Activated CD4-positive, alpha-beta T cell treated with anti-CD3 and anti-CD28 coated beads, Interleukin-2, amount 50 U/mL, for 48 hours (primary cell): ENCODE results near the gene CHRM4.
A peak's percentile ranks its signal among the peaks of the same experiment; 100 is the strongest.

Experiments used
- DNase-seq, 2 experiments: peaks; one replicate each; pipeline ENCODE4 v3.0.0-alpha.2; 2020

The CHRM4 gene

DNA sequence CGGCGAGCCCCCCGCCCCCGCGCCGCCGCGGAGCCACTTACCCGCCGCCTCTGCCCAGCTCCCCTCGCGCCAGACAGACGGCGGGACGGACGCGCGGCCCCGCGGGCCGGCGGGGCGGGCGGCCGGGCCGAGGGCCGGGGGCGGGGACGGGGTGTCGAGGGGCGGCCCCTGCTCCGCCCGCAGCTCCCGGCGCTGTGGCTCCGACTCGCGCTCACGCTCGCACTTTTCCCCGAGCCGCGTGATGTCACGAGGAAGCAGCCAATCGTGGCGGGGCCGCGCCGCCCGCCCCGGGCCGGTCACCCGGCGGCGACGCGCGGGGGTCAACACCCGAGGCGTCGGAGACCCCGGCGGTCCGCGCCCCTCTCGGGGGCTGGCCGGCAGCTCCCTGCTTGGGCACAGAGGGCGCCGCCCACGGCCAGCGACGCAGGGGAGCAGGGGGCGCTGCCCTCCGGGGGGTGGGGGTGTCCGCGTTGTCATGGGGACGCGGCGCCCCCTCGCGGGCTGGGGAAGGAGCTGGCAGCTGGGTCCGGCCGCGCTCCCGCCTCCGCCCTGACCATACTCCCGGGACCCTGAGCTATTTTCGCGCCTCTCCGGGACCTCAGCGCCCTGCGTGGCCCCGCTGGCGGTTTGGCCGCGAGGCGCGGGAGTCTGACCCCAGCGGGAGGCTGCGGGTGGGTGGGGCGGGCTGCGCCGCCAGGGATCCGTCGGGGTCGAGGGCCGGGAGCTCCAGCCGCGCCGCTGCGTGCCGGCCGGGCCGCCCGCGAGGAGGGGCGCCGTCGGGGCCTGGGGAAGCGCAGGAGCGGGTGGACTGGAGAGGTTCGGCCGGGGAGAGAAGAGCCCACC lies at the start of gene CHRM4:
TSS of gene CHRM4 (minus strand) at position 199 of the 843 bp plus-strand sequence. CDS start 5,219 bp downstream, outside the sequence.
- peak in 1 of 2 experiments; percentile 55 for DNase-seq

DNA sequence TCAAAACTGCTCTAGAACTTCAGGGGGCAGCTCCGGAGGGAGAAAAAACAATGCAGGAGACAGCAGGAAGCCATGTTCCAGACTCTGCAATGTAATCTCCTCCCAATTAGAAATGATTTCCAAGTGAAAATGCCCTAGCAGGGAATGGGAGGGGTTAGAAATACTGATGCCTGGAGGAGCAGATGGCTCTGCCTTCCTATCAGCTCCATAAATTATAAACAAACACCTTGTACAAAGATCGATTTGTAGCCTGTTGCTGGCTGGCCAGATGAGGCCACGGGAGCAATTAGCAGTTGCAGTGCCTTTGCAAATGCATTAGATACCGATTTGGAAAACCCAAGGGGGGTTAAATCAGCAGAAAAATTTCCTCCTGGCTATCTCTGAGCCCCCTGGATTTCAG lies 46.6 kb upstream of the CHRM4 start:
- DNase-seq: no peak

DNA sequence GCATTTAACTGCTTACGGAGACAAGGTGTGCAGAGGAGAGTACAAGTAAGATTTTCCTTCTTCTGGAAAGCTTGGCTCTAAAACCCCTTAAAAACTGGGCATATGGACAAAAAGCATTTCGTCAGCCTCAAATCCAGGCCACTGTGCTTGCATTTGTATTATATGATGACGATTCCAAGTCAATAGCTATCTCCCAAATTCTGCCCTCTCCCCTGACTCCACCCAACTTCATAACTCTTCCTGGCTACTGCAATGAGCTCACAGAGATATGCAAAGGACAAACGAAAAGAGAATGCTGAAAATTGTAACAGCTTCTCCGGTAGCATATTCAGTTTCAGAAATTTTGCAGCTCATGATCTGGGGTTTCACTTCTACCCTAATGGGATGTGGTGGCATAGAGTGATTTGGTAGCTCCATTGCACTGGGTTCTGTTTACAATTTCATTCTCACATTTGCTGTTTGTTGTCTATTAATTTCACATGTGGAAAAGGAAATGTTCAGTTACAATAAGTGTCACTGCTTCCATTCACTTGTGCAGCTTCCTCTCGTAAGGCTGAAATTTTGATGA lies 45.6 kb upstream of the CHRM4 start:
- no peak for DNase-seq

DNA sequence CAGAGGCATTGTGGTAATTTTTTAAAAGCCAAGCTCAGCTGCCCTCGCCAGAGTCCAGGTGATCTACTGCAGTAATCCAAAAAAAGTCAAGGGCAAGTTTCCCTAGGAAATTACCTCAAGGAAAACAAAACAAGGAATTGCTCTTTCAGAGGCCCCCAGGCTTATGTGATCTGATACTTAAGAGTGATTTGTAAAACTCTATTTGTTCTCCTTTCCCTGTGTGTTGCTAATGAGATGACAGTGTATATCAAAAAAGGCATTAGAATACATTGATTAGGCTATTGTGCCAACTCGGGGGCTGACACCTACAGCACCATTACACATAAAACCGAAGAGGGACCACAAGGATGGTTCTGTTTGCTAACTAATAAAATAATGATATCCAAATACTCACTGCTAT lies 44.5 kb upstream of the CHRM4 start:
- no peak for DNase-seq

DNA sequence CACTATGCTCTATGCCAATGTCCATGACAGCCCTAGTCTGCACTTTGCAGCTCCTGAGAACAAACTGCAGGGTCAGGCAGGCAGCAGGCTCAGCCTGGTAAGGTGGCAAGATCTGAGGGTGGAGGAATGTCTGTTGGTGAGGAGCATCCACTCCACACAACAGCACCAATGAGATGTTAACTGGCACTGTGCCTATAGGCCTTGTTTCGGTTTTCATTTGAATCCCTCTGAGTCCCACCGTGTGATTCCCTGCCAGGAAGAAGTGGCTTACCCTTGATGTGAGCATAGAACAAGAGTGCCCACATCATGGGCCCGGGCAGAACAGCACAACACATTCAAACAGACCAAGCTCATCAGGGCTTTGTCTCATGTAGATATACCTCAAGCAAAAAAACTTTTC lies 44.1 kb upstream of the CHRM4 start:
- DNase-seq: no peak

DNA sequence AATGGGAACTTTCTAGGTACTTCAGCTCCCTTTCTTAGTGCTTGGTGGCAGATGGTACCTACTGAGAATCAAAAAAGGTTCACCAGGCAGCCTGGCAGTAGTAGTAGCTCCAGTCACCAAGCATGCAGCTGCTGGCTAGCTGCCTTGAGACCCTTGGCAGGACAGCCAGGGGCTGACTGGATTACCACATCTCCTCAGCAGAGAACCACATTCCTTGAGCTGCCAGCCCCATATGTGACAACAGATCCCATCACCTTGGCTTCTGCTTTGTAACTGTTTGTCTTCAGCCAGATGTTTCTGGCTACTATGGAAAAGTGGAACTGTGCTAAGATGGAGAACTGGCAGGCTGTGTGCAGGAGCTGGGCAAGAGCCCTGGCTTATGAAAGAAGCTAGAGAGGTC lies 39.6 kb upstream of the CHRM4 start:
- DNase-seq: no peak

DNA sequence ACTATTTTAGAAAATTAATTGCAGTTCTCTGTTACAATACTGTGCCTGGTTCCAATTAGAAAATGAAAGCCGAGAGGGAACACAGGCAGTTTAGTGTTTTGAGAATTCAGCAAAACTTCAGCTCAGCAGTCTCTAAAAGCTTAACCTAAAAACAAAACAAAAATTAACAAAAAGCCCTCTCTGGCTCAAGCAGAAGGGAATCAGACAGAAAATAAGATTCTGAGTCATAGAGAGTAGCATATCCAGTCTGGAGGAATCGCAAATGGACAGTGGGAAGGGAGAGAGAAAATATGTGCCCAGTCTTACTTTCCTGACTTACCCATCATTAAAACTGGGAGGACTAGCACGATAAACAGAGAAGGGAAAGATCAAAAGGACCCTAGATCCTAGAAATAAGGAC lies 38.1 kb upstream of the CHRM4 start:
- no peak for DNase-seq

DNA sequence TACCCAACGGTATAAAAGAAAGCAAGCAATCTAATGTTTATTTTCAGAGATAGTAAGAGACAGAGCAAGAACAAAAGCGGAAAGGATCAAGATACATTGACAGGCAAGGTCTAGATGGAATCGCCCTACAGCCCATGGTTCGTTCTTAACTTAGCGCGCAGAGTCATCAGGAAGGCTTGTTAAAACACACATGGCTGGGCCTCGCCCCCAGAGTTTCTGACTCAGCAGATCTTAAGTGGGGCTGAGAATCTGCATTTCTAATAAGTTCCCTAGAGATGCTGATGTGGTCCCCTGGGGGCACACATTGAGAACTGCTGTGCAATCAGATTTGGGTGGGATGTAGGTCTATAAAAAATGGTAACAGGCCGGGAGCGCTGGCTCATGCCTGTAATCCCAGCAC lies 35.8 kb upstream of the CHRM4 start:
- no peak for DNase-seq

DNA sequence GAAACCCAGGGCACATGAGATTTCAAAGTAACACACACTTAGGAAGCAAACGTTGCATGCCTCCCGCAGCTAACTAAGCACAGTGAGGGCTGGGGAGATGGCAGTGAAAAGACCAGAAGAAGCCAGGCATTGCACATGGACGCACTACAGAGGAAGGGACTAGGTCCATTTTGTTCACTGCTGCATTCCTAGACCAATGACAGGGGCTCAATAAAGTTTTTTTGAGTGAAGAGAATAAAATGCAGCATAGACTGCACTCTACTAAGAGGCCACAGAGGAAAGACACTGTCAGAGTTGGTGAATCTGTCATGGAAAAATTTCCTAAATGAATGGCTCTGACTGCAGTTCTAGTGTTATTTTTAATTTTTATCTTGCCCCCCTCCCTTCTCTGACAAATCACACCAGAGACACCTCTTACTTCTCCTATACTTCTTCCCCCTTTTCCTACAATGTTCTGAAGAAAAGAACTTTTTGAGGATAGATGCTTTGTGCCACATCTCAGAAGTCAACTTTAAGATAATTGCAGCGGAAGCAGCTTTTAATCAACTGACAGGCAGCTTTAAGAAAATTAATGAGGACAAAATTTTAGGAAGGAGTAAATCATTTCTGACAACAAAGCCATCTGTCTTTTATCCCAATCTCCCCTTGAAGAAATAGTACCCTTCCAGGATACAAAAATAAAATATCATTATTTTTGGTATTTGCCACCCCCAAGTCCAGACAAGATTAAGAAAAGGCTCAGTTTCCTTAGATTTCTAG lies 34.8 kb upstream of the CHRM4 start:
- DNase-seq: no peak

DNA sequence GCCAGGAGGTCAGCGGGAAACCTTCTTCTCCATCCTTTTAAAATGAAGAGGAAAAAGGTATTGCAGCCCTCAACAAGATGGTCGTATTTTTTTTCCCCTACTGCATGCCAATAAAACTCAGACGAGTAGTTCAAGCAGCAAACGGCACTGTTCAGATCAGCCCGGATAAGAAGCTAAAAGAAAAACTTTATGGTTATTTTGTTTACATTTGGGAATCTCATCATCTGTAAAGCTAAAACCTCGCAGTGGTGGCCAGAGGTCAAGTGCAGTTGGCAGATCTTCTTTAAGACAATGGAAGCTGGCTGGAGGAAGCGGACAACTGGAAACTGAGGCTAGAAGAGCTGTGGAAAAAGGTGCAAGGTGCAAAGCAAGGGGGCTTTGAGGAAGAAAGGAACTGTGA lies 31.0 kb upstream of the CHRM4 start:
- DNase-seq: no peak

DNA sequence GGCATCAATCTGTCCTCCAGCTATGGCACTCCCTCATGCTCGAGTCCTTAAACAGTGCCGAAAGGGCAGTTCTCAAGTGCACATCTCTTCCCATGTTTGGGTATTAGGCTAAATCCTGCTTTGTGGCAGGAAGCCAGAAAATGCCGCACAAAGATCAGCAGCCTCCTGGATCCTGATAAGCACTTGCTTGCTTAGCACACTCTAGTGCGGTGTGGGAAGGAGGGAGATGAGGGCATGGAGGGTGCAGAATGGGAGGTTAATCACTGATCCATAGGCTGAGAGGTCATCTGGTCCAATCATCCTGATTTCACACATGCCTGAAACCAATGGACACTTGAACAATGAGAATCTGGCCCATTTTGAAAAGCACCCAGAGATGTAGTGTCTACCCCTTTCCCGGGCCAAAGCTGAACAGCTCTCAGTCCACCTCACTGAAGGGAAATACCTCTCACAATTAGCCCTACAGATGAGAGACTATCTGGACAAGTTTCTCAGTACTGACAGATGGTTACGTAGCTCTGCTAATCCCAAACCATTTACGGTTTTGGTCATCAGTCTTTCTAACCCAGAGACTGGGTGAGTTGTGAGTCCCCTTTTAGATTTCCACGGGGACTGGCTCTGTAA lies 29.8 kb upstream of the CHRM4 start:
- no peak for DNase-seq

DNA sequence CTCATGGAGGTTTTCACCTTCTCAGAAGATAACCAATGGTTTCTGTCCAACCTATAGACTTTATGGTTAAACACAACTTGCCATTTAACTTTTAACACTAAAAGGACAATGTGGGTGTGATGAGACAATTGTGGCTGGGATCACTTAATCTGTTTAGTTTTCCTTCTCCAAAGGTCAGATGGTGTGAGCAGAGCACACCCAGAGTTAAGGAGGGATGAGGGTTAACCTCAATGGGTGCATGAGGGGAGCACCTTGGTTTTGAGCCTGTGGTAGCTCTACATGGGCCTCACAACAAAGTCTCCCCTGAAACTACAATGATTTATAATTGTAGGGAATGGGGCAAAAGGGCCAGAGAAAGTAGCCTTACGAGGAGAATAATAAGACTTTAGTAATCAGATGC lies 28.9 kb upstream of the CHRM4 start:
- no peak for DNase-seq

DNA sequence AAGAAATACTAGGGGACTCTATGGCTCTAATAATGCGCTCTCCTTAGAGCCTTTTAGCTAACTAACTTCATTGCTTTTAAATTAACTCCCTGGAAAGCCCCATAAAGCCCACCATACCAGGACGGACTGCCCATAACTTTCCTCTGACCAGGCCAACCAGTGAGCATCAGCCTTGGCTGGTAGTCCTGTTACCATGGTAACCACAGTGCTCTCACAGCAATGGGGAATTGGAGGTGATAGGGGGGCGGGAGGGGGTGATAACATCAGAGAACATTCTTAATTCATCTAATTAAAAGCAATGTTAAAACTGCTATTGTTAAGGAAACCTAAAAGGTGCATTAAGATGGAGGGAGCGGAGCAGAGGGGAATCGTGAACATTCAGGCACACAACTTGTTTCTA lies 27.2 kb upstream of the CHRM4 start:
- DNase-seq: no peak

DNA sequence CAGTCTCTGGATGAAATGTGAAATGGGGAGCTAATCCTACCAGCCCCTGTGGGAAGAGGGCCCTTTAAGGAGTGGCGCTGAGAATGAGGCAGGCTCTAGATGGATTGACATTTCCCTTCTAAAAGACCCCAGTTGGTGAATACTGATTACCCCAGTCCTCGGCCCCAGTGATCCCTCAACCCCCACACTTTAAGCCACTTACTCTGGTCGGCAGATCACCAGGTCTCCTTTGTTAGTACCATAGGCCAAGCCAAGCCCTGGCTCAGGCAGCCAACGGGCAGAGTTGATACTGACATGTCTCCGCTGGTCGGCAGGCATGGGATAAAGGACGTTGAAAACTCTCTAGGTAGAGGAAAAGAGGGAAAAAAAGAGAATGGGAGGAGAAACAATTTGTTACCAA lies 26.1 kb upstream of the CHRM4 start:
- DNase-seq: no peak

DNA sequence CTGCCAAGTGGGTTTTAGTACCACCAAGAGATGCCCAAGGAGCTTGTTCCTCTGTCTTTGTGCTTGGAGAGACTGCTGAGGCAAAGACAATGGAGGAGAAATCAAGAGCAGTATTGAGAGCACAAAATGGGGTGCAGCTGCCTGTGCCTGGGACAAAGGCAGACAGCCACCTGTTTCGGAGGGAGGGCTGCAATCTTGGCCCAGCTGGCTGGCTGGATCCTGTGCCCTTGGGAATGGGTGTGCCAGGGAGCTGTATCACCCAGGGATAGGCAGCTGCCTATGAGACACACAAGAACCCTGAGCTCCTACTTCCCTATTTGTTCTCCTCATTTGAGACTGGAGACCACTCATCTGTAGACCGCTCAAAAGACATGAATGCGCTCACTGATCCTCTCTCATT lies 23.3 kb upstream of the CHRM4 start:
- DNase-seq: no peak

DNA sequence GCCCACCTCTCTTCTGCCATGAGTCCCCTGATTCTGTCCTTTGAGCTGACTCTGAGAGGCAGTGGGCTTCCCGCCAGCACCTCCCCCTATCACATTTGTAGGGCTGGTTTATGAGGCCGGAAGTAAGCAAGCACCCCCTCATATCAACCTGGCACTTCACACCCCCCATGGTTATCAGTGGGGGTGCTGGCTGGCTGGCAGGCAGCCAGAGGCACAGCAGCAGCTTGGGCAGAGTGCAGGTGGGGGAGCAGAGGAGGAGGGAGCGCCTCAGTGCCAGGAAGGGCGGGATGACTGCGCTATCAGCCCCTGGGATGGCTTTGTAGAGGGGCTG lies 22.9 kb upstream of the CHRM4 start:
- DNase-seq: no peak

DNA sequence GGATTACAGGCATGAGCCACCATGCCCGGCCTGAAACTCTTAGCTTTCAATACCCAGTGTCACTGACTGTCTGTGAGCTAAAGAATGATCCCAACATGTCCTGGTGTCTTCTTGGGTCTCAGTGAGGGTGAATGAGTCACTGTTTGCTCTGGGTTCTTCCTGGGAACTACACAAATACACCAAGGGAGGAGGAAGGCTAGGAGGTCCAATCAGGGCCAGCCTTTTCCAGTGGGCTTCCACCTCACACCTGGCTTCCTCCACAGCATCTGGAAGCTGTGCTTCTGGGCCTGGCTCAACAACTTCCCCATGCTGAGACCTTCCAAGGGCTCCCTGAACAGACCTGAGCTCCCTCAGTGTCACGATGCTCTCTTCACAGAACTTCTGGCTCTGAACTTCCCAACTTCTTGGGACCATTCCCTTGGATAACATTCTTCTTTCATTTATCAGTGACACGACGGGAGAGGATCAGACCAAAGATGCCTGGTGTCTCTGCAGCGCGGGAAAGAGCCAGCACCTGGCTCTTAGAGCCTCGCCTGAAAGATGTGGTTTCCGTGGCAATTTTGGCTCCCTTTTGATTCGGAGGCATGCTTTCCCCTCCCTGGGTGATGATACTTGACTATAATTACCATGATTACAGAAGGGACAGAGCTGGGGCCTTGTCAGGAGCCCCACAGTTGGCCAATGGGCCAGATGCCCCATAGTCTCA lies 22.3 kb upstream of the CHRM4 start:
- no peak for DNase-seq

DNA sequence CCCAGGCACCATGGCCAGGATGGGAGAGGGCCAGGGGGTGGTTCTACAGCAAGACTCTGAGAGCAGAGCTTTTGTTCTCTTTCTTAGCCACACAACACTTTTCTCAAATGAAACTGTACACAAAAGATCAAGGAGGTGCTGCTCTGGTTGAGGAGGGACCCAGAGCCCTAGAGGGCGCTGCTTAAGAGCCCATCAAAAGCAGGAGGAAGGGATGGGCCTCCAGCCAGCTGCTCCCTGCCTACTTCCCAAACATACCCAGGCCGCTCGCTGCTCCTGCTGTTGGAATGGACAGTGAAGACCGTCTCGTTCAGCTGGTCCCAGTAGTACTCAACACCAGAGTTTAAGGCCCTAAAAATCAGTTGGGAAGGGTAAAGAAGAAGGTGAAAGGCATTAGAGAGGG lies 18.4 kb upstream of the CHRM4 start:
- no peak for DNase-seq

DNA sequence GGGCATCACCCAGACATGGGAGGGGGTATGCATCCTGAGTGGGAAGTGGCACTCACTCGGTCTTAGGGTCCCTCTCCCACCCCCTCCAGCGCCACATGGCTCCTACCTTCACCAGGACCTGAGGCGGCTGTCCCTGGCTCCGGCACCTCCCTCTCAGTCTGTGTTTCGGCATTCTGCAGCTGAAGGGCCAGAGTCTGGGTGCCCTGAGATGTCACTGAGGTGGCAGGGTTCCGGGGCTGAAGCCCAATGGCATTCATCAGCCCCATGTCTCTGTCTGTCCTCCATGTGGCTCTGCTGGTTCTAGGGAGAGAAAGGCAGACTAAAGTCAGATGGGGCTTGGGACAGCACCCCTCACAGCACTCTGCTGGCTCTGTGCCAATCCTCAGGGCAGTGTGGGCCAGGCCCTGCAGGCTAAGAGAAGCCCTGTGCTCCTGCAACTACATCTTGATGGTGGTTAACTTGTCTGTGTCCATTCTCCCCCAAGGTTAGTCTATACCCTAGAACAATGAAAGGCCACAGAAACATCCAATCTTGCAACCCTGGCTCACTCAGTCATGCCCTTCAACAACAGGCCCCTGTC lies 16.9 kb upstream of the CHRM4 start:
- DNase-seq: no peak

DNA sequence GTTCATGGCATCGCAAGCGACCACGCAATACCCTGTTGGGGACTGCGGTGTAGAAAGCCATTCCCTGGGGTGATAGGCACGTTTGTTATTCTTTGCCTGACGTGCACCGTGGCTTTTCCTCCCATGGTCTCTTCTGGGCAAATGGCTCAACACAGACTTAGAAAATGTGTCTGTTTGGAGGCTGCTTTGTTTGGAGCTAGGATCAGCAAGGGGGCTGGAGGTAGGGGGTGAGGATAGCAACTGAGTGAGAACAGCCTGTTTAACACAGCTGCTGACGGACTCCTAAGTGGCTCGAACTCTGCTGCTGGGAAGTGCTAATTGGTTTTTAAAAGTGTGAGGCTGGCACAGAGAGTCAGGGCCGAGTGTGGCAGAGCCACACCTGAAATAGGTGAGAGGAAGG lies 16.1 kb upstream of the CHRM4 start:
- no peak for DNase-seq

DNA sequence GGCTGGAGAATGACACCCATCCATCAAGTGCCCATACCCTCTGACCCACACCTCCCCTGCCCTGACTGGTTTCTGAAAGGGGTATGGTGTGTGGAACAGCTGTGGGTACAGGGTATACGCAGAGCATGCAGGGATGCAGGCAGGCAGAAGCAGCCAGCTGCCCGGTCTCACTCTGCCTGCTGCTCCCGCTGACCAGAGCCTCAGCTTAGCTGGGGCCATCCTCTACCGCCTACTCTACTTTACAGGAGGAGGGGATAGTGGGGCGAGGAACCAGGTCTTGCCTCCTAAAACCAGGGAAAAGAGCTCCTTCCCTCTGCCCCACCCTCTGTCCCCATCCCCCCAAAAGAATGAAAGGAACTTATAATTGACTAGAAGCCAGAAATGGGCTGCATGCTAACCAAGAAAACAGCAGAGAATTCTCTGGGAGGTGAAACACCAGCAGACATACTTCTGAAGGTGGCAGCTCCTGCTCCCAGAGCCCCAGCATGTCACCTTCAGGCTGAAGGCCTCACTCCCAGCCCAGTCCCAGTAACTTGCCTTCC lies 13.0 kb upstream of the CHRM4 start:
- no peak for DNase-seq
